WI38 (cell line): ENCODE data around the gene ERBB2.
A peak's percentile ranks its signal among the peaks of the same experiment; 100 is the strongest.

Experiments used
- H3K4me3 ChIP-seq: 2 replicates; pipeline ENCODE4 v1.5.1; 2011; ENCODE audit warnings: low read depth, mild to moderate bottlenecking, control low read depth, low read length
- CTCF ChIP-seq: IDR thresholded peaks from 2 replicates; pipeline ENCODE4 v1.5.1; 2012; ENCODE audit warnings: low read depth, mild to moderate bottlenecking, control low read depth, low read length

Gene ERBB2

GRCh38 chr17:39703913-39704312 is 4.0 kb downstream of the ERBB2 start:
- TF ChIP-seq CTCF = no peak
- no peak overlapping the region for H3K4me3 ChIP-seq

- no peak overlapping the region for H3K4me3 ChIP-seq
- TF ChIP-seq CTCF = peak; percentile 26; the same call in 1 of the 2 replicates
Measured at GRCh38 chr17:39704821-39705551, 5.1 kb downstream of the ERBB2 start.

- H3K4me3 ChIP-seq = no peak overlapping the region
Measured at GRCh38 chr17:39705786-39706348, 6.0 kb downstream of the ERBB2 start.

GRCh38 chr17:39706383-39706782 is 6.5 kb downstream of the ERBB2 start:
- no peak for TF ChIP-seq CTCF
- no peak overlapping the region for H3K4me3 ChIP-seq

More at GRCh38 chr17:39705786-39706348, 6.0 kb downstream of the ERBB2 start:
- TF ChIP-seq CTCF = no peak

- no peak for TF ChIP-seq CTCF
- no peak overlapping the region for H3K4me3 ChIP-seq
Measured at GRCh38 chr17:39706921-39707337, 7.1 kb downstream of the ERBB2 start.

GRCh38 chr17:39709319-39709997 is 9.6 kb downstream of the ERBB2 start:
- H3K4me3 ChIP-seq = no peak overlapping the region
- no peak for TF ChIP-seq CTCF
